SIG-M5 treated with dmso at 0.1 percent for 504 hours (cell line): ENCODE measurements around the gene FPR2.
"Not testable (repeated sequence)": the region's sequence is repeated elsewhere in the genome, so short reads cannot be mapped to it uniquely, and the experiment has no call there.

ENCODE experiments used
- DNase-seq: peaks from one replicate; lab custom pipeline; 2025; ENCODE audit not compliant: unreplicated experiment; lab: John Stamatoyannopoulos, UW

The FPR2 gene

DNA sequence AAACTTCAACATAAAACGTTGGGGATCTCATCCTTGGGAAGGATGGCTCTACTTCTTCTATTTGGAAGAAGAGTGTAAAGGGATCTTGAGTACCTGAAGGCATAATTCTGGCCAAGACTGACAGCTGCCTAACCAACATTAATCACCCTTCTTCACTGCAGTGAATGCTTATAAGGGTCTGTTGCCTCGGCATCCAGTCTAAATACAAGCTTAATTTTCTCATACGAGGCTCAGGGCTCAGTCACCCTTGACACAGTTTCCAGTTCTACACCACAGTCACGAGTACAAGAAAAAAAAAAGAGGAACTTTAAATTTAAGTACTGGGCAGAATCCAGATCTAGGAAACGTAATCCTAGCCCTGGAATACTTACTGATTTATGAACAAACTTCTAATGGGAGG is 43.0 kb downstream of the FPR2 start:
- no peak for DNase-seq

DNA sequence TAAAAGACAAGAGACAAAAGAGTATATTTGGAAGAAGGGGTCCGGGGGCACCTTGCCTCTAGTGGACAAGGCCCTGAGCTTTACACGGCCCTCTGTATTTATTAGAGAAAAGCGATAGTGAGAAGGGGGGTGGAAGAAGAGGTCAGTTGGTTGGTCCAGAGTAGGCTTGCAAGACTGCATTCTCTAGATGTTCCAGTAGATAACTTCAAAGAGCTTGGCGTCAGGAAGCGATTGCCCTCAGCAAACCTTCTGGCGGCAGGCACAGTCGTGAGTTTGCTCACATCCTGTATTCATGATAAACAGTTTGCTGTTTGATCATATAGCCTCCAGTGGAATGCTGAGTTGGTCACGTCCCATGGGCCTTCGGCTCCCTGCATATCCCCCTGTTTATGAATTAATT is 43.8 kb downstream of the FPR2 start:
- not testable (repeated sequence) for DNase-seq

DNA sequence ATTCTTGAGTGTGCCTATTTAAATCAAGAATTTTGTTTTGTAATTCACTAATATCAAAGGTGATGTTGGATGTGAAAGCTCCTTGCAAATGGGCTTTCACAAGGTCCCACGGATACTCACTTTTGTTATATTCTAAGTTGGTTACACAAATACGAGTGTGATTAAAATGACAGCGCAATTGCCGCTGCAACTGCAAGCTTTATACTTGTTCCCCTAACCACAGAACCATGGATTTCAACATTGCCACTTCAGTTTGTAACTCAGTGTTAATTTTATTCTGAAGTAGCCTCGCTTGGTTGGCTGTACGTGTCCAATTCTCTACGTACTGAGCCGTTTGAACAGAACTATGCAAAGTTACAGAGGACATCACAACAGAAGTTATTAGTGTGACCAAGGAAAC is 44.4 kb downstream of the FPR2 start:
- DNase-seq = not testable (repeated sequence)

DNA sequence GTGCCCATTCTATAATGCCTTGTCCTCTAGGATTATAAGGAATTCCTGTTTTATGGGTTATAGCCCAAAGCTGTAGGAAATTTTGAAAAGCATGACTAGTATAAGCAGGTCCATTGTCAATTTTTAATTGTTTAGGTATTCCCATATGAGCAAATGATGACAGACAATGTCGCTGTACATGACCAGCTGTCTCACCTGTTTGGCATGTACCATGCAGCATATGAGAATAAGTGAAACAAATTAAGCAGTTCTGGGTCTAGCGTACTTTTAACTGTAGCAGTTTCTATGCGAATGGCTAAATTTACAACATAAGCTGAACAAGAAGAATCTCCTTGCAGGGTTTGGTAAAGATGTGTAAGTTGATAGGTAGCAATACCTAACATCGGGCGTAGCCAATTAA is 45.6 kb downstream of the FPR2 start:
- not testable (repeated sequence) for DNase-seq

DNA sequence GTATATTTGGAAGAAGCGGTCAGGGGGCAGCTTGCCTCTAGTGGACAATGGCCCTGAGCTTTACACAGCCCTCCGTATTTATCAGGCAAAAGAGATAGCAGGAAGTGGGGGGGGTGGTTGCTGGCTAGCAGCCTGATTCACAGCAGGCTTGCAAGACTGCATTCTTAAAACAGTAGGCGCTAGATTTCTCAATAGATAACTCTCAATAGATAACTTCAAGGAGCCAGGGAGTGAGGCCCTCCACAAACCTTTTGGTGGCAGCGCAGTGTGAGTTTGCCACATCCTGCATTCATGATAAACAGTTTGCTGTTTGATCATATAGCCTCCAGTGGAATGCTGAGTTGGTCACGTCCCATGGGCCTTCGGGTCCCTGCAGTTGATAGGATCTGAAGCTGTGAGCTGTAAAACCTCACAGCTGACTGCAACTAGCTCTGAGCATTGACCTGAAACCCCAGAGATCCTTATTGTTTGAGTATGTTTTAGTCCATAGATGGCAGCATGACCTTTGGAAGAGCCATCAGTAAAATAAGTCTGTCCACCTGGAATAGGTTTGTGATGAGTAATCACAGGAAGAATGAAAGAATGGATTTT is 46.2 kb downstream of the FPR2 start:
- DNase-seq = no peak

DNA sequence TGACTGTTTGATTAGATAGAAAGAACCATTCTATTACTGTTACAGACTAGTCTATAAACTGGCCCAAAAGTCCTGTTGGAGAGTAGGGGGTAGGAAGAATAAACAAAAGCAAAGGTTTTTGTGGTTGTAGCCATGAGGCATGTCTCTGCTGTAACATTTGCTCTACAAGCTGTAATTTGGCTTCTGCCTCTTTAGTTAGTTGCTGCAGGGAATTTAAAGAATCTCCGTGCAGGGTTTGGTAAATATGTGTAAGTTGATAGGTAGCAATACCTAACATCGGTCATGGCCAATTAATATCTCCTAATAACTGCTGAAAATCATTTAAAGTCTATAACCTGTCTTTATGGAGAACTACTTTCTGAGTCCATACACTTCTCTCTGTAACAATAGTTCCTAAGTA is 46.9 kb downstream of the FPR2 start:
- no peak for DNase-seq

DNA sequence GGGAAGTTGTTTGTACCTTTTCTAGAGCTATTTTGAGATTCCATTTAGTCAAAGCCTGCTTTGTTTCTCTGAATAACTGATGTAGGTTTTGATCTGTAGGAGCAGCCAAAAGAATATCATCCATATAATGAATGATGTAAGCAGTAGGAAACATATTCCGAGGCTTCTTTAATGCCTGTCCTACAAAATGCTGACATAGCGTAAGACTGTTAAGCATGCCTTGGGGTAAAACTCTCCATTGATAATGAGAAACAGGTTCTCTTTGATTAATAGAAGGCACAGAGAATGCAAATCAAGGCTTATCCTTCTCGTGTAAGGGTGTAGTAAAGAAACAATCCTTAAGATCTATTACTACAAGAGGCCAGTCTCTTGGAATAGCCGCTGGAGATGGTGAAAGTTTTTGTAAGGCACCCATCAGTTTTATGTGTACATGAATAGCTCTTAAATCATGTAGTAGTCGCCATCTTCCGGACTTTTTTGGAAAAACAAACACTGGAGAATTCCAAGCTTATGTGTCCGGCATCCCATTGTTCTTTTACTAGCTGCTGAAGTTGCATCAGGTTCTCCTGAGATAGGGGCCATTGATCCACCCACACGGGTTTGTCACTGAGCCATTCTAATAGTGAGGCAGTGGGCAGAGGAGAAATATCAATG is 47.5 kb downstream of the FPR2 start:
- DNase-seq = no peak

DNA sequence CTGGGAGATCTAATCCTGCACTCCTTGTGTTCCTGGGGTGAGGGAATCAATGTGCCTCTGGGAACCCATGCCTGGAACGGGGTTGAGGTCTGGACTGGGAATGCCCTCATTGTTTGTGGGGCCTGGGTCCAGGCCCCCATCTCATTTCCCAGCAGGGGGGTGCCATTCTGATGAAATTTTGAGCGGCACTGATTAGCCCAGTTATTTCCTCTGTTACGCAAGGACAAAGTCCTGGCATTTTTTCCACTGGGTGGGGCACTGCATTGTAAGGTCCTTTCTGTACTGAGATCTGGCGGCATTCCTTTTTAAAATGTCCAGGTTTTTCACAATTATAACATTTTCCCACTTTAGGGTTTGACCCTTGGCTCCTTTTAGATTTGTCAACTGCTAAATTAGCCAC is 48.8 kb downstream of the FPR2 start:
- no peak for DNase-seq

DNA sequence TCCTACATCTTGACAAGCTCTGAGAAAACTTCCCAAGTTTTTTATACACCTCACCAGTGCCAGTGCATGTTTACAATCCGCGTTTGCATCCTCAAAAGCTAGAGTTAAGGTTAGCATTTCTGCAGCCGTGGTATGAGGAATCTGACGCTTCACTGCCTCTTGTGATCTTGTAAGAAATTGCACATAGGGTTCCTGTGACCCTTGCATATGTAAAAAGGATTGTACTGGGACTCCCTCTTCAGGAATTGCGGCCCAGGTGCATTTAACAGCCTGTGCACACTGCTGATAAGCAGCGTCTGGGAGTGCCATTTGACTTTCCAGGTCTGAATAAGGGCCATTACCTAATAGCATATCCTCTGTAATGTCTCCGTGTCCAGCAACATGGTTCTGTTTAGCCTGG is 49.2 kb downstream of the FPR2 start:
- no peak for DNase-seq

DNA sequence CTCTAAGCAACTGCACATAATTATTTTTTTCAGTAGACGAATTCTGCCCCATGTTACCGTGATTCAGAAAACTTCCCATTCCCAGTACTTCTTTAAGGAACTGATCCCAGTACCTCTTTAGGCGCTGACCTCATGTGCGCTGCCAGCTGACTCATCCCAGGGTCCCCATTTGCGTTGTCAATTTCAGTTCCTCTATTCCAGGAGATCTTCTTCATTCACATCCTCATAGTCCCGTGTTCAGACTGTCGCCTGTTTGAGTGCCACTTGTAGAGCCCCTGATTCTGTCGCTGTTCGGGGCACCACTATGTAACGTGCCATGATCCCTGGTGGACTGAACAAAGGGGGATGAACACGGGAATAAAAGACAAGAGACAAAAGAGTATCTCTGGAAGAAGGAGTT is 50.4 kb downstream of the FPR2 start:
- no peak for DNase-seq

DNA sequence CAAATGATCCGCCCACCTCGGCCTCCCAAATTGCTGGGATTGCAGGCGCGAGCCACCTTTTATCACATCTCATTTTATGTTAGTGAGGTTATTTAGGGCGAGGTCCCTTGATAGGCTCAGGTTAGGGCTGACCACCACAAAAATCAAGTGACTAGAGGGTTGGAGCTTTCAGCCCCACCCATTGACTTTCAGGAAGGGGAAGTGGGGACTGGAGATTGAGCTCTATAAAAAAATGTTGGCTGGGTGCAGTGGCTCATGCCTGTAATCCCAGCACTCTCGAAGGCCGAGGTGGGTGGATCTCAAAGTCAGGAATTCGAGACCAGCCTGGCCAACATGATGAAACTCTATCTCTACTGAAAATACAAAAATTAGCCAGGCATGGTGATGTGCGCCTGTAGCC is 54.1 kb downstream of the FPR2 start:
- no peak for DNase-seq

DNA sequence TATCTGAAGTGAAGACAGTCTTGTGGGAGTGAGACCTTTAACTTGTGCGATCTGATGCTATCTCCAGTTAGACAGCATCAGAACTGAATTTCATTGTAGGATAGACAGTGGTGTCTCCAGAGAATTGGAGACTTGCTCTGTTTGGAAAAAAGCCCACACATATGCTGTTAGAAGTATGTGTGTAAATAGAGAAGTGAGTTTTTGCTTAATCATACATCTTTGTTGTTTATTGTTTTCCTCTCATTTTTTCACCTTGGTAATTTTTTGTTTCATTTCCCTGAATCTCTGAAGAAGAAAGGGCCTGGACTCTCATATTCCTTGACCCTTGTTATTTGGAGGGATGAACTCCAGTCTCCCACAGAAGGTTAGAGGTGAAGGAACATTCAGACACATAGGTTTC is 55.7 kb downstream of the FPR2 start:
- no peak for DNase-seq

DNA sequence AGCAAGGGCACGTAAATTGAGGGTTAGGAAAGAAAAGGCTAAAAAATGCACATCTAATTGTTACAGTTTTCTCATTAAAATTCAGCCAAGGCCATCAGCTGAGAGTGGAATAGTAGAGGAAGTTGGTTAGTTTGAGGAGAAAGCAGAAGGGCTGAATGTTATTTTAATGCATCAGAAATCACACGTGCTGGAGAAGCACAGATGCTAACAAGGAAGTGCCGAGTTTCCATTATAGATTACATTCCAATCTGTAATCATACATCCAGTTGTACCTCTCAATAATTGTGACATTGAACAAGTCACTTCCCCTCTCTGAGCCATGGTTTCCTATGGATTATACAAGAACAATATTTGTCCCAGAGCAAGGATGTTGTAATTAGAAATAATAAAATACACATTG is 59.0 kb downstream of the FPR2 start:
- no peak for DNase-seq
